Thoracic aorta (tissue), 2 donors: ENCODE results near the gene STUM. TPM values are rescaled to one million over a fixed set of nuclear protein-coding genes. Genes with fewer than 3 reads are reported as not detected.

ENCODE experiments used
- ATAC-seq: fragments of 150-250 bp; one replicate; pipeline ENCODE4 v1.8.0; 2017; ENCODE audit warnings: low read depth; ENCODE audit not compliant: insufficient number of reproducible peaks, low FRiP score
- DNase-seq: peaks from one replicate; pipeline ENCODE4 v3.0.0-alpha.2; 2020; ENCODE audit warnings: low spot score
- H3K27ac ChIP-seq, 2 donors: fragments of 200-600 bp; sonication (generic); 1 replicate in 1 of 2; 2 replicates in 1 of 2; pipeline ENCODE4 v1.5.1; 2016; ENCODE audit warnings: mild to moderate bottlenecking in 2 of 2, moderate library complexity in 2 of 2
- H3K27me3 ChIP-seq: fragments of 200-600 bp; sonication (generic); replicated peaks from 2 replicates; pipeline ENCODE4 v1.6.0; 2016; ENCODE audit warnings: mild to moderate bottlenecking; ENCODE audit not compliant: insufficient read depth
- H3K36me3 ChIP-seq: fragments of 200-600 bp; sonication (generic); one replicate; pipeline ENCODE4 v1.5.1; 2016
- H3K4me1 ChIP-seq, 2 donors: fragments of 200-600 bp; sonication (generic); 1 replicate in 1 of 2; 2 replicates in 1 of 2; pipeline versions ENCODE4 v1.5.1 to v1.6.0; 2016; ENCODE audit warnings: low read depth in 2 of 2, mild to moderate bottlenecking in 1 of 2; ENCODE audit not compliant: control insufficient read depth in 1 of 2
- H3K4me3 ChIP-seq: fragments of 200-600 bp; sonication (generic); 2 replicates; pipeline ENCODE4 v1.5.1; 2016; ENCODE audit warnings: mild to moderate bottlenecking
- H3K9me3 ChIP-seq: fragments of 200-600 bp; sonication (generic); 2 replicates; pipeline ENCODE4 v1.5.1; 2016
- CTCF ChIP-seq: fragments of 200-600 bp; sonication (generic); IDR thresholded peaks from one replicate; pipeline ENCODE4 v1.5.1; 2019; ENCODE audit warnings: antibody characterized with exemption
- total RNA-seq, 2 donors: library from RNA; depleted of rRNA; stranded (reverse); fragments of >200 nt; gene quantifications; one replicate each; pipeline versions ENCODE4 v1.1.0 to v1.2.3, GENCODE V29; 2016

The STUM gene
- total RNA-seq, 2 donors from 2014 or later = 0.41 to 1.6 TPM

- TF ChIP-seq CTCF = no peak
- peaks cover 0 to 8% of the 10 kb centered on the region in 2 donors for H3K4me1 ChIP-seq
- no peaks in the 10 kb centered on the region for H3K9me3 ChIP-seq
- no peak overlapping the region for H3K4me3 ChIP-seq
- H3K27me3 ChIP-seq = no peaks in the 10 kb centered on the region
- H3K27ac ChIP-seq = no peak overlapping the region
- H3K36me3 ChIP-seq = no peaks in the 10 kb centered on the region
- ATAC-seq (no peak), DNase-seq (no peak)
Observed at GRCh38 chr1:226542623-226543103, 5.9 kb upstream of the STUM start.

- no peak for TF ChIP-seq CTCF
- no peaks in the 10 kb centered on the region for H3K27me3 ChIP-seq
- no peaks in the 10 kb centered on the region for H3K36me3 ChIP-seq
- no peak overlapping the region for H3K4me3 ChIP-seq
- no peaks in the 10 kb centered on the region for H3K9me3 ChIP-seq
- no peak overlapping the region for H3K27ac ChIP-seq
- ATAC-seq (no peak), DNase-seq (no peak)
- H3K4me1 ChIP-seq = peaks cover 17 to 22% of the 10 kb centered on the region in 2 donors
Observed at GRCh38 chr1:226545836-226546596, 2.5 kb upstream of the STUM start.

GRCh38 chr1:226546926-226547325, 1.6 kb upstream of the STUM start:
- Histone ChIP-seq H3K9me3 (no peaks in the 10 kb centered on the region), H3K27me3 (no peaks in the 10 kb centered on the region), H3K4me1 (peaks cover 17 to 22% of the 10 kb centered on the region in 2 donors), H3K36me3 (no peaks in the 10 kb centered on the region), H3K4me3 (no peak overlapping the region), H3K27ac (no peak overlapping the region)
- no peak for ATAC-seq
- no peak for DNase-seq
- TF ChIP-seq CTCF = no peak

GRCh38 chr1:226547754-226548191, 791 bp upstream of the STUM start:
- peak; percentile 79 for ATAC-seq

More at GRCh38 chr1:226547754-226548191, 791 bp upstream of the STUM start:
- H3K4me1 ChIP-seq = peaks cover 17 to 22% of the 10 kb centered on the region in 2 donors
- no peaks in the 10 kb centered on the region for H3K36me3 ChIP-seq
- TF ChIP-seq CTCF = peak; percentile 89
- peak overlapping the region; percentile 77 for H3K4me3 ChIP-seq
- no peaks in the 10 kb centered on the region for H3K9me3 ChIP-seq
- DNase-seq = peak; percentile 35
- no peak overlapping the region for H3K27ac ChIP-seq
- no peaks in the 10 kb centered on the region for H3K27me3 ChIP-seq
